Neuronal stem cell (in vitro differentiated cells): ENCODE data around the gene SLC13A4.

Experiments used
- DNase-seq: peaks from one replicate; pipeline ENCODE4 v3.0.0-alpha.2; 2013; ENCODE audit warnings: low spot score
- H2AFZ ChIP-seq: one replicate; pipeline ENCODE4 v1.6.1; 2013; ENCODE audit warnings: mild to moderate bottlenecking, low read length, inconsistent platforms
- H2AK5ac ChIP-seq: 2 replicates; pipeline ENCODE4 v1.6.1; 2013; ENCODE audit warnings: low read depth, mild to moderate bottlenecking, inconsistent platforms, low read length, moderate library complexity, mixed read lengths
- H2BK120ac ChIP-seq: 2 replicates; pipeline ENCODE4 v1.6.1; 2013; ENCODE audit warnings: low read depth, mild to moderate bottlenecking, inconsistent platforms, low read length, moderate library complexity, mixed read lengths
- H2BK12ac ChIP-seq: one replicate; pipeline ENCODE4 v1.6.1; 2013; ENCODE audit warnings: low read length, inconsistent platforms
- H2BK15ac ChIP-seq: 2 replicates; pipeline ENCODE4 v1.6.1; 2013; ENCODE audit warnings: mild to moderate bottlenecking, low read length, inconsistent platforms, mixed read lengths
- H2BK5ac ChIP-seq: one replicate; pipeline ENCODE4 v1.6.1; 2013; ENCODE audit warnings: inconsistent platforms, mild to moderate bottlenecking, low read length, moderate library complexity
- H3K14ac ChIP-seq: one replicate; pipeline ENCODE4 v1.6.1; 2013; ENCODE audit warnings: low read length, inconsistent platforms
- H3K18ac ChIP-seq: 2 replicates; pipeline ENCODE4 v1.6.1; 2013; ENCODE audit warnings: low read length, inconsistent platforms
- H3K23ac ChIP-seq: 2 replicates; pipeline ENCODE4 v1.6.1; 2013; ENCODE audit warnings: low read depth, mild to moderate bottlenecking, mixed read lengths, low read length, inconsistent platforms; ENCODE audit not compliant: poor library complexity
- H3K27ac ChIP-seq: replicated peaks from 3 replicates; pipeline ENCODE4 v1.5.1; 2013; ENCODE audit warnings: low read length, inconsistent platforms
- H3K27me3 ChIP-seq, 3 experiments: 2 replicates each; pipeline ENCODE4 v1.6.1; 2013; ENCODE audit warnings: low read length in 3 of 3, mild to moderate bottlenecking in 2 of 3, inconsistent platforms in 1 of 3, low read depth in 1 of 3, mixed read lengths in 1 of 3, moderate library complexity in 1 of 3; ENCODE audit not compliant: control insufficient read depth in 3 of 3, insufficient read depth in 3 of 3
- H3K36me3 ChIP-seq, 2 donors: replicated peaks in 1 of 2; 2 replicates each; pipeline ENCODE4 v1.6.1; 2013; ENCODE audit warnings: low read length in 2 of 2; ENCODE audit not compliant: control insufficient read depth in 2 of 2, insufficient read depth in 2 of 2
- H3K4ac ChIP-seq: 2 replicates; pipeline ENCODE4 v1.6.1; 2013; ENCODE audit warnings: inconsistent platforms, mild to moderate bottlenecking, low read length, moderate library complexity
- H3K4me1 ChIP-seq, 2 donors: 1 replicate in 1 of 2; 2 replicates in 1 of 2; pipeline ENCODE4 v1.6.1; 2013; ENCODE audit warnings: low read length in 2 of 2, low read depth in 1 of 2; ENCODE audit not compliant: control insufficient read depth in 2 of 2, insufficient read depth in 1 of 2
- H3K4me2 ChIP-seq: one replicate; pipeline ENCODE4 v1.6.1; 2013; ENCODE audit warnings: mild to moderate bottlenecking, low read length, inconsistent platforms; ENCODE audit not compliant: insufficient read depth, poor library complexity, severe bottlenecking
- H3K4me3 ChIP-seq, 2 donors: 2 replicates each; pipeline ENCODE4 v1.5.1; 2013; ENCODE audit warnings: low read length in 2 of 2, mild to moderate bottlenecking in 2 of 2, inconsistent platforms in 1 of 2, moderate library complexity in 1 of 2
- H3K79me1 ChIP-seq: one replicate; pipeline ENCODE4 v1.6.1; 2013; ENCODE audit warnings: low read depth, mild to moderate bottlenecking, inconsistent platforms, low read length, moderate library complexity
- H3K9ac ChIP-seq: one replicate; pipeline ENCODE4 v1.6.1; 2013; ENCODE audit warnings: mild to moderate bottlenecking, low read depth, low read length, inconsistent platforms; ENCODE audit not compliant: poor library complexity
- H3K9me3 ChIP-seq, 2 donors: replicated peaks in 1 of 2; 2 replicates each; pipeline versions ENCODE3 to v1.6.1; 2013; ENCODE audit warnings: low read length in 2 of 2, mild to moderate bottlenecking in 2 of 2, inconsistent platforms in 1 of 2, low read depth in 1 of 2, mixed read lengths in 1 of 2, moderate library complexity in 1 of 2; ENCODE audit not compliant: control insufficient read depth in 2 of 2, insufficient read depth in 1 of 2
- H4K8ac ChIP-seq: one replicate; pipeline ENCODE4 v1.6.1; 2013; ENCODE audit warnings: low read depth, mild to moderate bottlenecking, inconsistent platforms, low read length, moderate library complexity
- H4K91ac ChIP-seq: one replicate; pipeline ENCODE4 v1.6.1; 2013; ENCODE audit warnings: low read length, low read depth, mild to moderate bottlenecking, inconsistent platforms; ENCODE audit not compliant: poor library complexity
- WGBS, 2 donors: extraction: QIAGEN DNeasy Blood & Tissue Kit; methylation state at CpG; one replicate each; pipeline ENCODE4 v1.1.7; 2013; ENCODE audit warnings: missing lambda C conversion rate in 2 of 2, mixed read lengths in 1 of 2; ENCODE audit not compliant: insufficient read length in 2 of 2, insufficient replicate concordance in 1 of 2; ENCODE audit errors: extremely low coverage in 2 of 2; 5-methylcytosine and 5-hydroxymethylcytosine counted together

Gene SLC13A4

DNA sequence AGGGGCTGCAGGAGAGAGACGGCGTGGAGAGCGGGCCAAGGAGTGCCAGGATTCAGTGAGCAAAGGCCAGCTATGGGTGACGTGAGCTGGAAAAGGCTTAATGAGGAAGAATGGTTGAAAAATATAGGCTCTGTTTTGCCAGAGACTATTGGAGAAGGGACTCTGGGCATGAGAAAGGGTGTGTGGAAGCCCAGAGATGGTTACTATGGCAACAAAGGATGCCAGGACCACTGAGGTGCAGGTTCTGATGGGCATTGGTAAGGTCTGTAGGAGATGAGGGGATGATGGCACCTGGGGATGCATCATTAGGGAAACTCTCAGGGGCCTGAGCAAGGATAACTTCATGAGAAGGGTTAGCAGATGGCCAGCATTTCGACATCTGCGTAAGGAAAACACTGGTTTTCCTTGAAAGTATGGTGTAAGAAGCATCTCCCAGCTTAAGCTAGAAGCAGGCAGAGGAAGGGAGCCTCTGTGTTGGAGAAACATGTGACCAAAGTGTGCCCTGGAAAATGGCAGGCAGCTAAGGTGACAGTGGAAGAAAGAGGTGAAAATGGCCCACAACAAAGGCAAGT, 42.2 kb upstream of the SLC13A4 start:
- Histone ChIP-seq H3K23ac (no peak overlapping the region), H4K91ac (no peak overlapping the region), H3K4me3 (no peak overlapping the region), H3K36me3 (no peaks in the 10 kb centered on the region), H3K9ac (no peak overlapping the region), H3K79me1 (no peaks in the 10 kb centered on the region), H3K18ac (no peak overlapping the region), H3K27me3 (peaks cover 0 to 2% (median 0%) of the 10 kb centered on the region in 3 experiments), H2BK12ac (no peak overlapping the region), H3K27ac (no peak overlapping the region), H2BK15ac (no peak overlapping the region), H3K4me1 (peaks cover 2 to 8% of the 10 kb centered on the region in 2 donors), H3K4ac (no peak overlapping the region), H3K4me2 (no peak overlapping the region), H3K14ac (no peak overlapping the region), H3K9me3 (no peaks in the 10 kb centered on the region), H4K8ac (no peak overlapping the region), H2AK5ac (no peak overlapping the region), H2BK120ac (no peak overlapping the region), H2BK5ac (no peak overlapping the region), H2AFZ (no peak overlapping the region)
- WGBS, 2 donors = no CpG with 5 or more reads among the region's 6 CpGs
- no peak for DNase-seq

DNA sequence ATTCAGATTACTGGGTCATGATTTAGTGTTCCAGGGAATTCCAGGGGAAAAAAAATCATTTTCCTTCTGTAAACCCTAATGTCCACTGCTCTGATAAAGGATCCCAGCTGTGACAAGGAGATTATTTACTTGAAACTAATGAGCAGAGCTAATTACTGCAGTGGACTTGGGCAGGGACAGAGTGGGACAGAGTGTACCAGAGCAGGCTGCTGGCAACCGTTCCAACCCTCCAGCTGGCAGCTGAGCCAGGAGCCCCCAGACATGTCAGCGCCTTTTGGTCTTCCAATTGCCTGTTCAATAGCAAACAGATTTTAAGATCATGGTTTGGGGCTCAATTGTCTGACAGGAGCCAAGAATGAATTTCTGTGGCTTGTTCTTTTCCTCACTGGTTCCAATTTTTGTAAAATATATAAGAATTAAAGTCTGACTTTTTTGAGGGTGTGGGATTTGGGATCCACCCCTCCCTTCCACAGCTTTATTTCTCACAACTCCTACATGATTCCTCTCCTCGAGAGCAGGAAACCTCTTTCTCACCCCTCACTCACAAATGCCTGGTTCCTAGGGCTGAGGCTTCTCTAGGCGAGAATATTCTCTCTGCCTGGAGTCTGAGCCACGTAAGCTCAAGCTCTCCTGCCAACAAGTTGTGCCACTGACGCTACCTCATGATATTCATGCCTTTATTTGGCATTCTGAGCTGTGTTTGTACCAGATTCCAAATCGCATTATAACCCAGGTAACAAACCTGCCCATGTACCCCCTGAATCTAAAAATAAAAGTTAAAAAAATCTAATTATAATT, 41.2 kb upstream of the SLC13A4 start:
- Histone ChIP-seq H3K9ac (no peak overlapping the region), H4K91ac (no peak overlapping the region), H3K18ac (no peak overlapping the region), H2BK15ac (no peak overlapping the region), H3K4me1 (peaks cover 2 to 8% of the 10 kb centered on the region in 2 donors), H3K4me3 (no peak overlapping the region), H3K23ac (no peak overlapping the region), H3K27me3 (peaks cover 0 to 2% (median 0%) of the 10 kb centered on the region in 3 experiments), H2AK5ac (no peak overlapping the region), H3K4me2 (no peak overlapping the region), H3K4ac (no peak overlapping the region), H4K8ac (no peak overlapping the region), H2BK120ac (no peak overlapping the region), H2BK5ac (no peak overlapping the region), H3K36me3 (no peaks in the 10 kb centered on the region), H2AFZ (no peak overlapping the region), H3K27ac (no peak overlapping the region), H3K79me1 (no peaks in the 10 kb centered on the region), H3K9me3 (no peaks in the 10 kb centered on the region), H2BK12ac (no peak overlapping the region), H3K14ac (no peak overlapping the region)
- WGBS, 2 donors = no CpG with 5 or more reads among the region's 7 CpGs
- no peak for DNase-seq

DNA sequence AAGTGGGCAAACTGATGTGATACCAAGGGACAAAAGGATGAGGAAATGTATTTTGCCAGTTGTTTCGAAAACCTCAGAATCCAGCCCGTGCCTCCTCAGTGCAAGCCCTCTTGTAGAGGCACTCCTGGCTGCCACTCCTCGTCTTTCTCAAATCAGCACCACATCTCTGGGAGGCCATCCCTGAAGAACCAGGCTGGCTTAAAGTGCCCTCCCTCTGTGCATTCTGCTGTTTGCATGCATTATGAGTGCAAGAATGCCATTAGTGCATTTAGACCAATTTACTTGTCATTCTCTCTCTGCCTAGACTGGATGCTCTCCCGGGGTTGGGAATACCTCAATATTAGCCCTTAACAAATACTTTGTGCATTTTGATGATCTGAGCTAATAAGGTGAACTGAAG, 40.5 kb upstream of the SLC13A4 start:
- H3K4me3 ChIP-seq = no peak overlapping the region
- H3K23ac ChIP-seq = no peak overlapping the region
- no peak overlapping the region for H3K4ac ChIP-seq
- no peaks in the 10 kb centered on the region for H3K9me3 ChIP-seq
- no peak overlapping the region for H2AFZ ChIP-seq
- H3K14ac ChIP-seq = no peak overlapping the region
- WGBS, 2 donors = no CpG with 5 or more reads among the region's 4 CpGs
- peaks cover 0 to 2% (median 0%) of the 10 kb centered on the region in 3 experiments for H3K27me3 ChIP-seq
- H2BK15ac ChIP-seq = no peak overlapping the region
- no peak overlapping the region for H3K27ac ChIP-seq
- no peak for DNase-seq
- no peak overlapping the region for H4K91ac ChIP-seq
- H3K4me1 ChIP-seq = peaks cover 1 to 5% of the 10 kb centered on the region in 2 donors
- H2BK5ac ChIP-seq = no peak overlapping the region
- no peak overlapping the region for H3K4me2 ChIP-seq
- H2BK12ac ChIP-seq = no peak overlapping the region
- H3K36me3 ChIP-seq = no peaks in the 10 kb centered on the region
- no peak overlapping the region for H4K8ac ChIP-seq
- H2BK120ac ChIP-seq = no peak overlapping the region
- no peak overlapping the region for H2AK5ac ChIP-seq
- no peak overlapping the region for H3K9ac ChIP-seq
- H3K18ac ChIP-seq = no peak overlapping the region
- no peaks in the 10 kb centered on the region for H3K79me1 ChIP-seq

DNA sequence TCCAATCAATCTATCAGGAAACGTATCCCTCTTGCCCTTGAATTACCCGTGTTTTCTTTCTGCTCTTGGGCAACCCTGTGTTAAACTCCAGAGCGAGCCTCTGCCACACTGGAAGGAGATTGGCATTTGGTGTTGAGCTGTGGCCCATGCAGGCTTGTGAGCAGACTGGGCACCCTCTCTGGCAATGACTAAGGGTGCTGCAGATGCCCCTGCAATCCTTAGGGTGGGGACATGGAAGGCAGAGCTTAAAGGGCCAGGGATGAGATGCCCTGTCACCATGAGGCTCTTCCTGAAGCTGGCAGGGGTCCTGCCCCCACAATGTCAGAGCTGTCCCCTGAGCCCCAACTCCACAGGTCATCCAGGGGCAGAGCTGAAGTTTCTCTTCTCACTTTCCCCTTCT, 40.1 kb upstream of the SLC13A4 start:
- no peak overlapping the region for H3K4me2 ChIP-seq
- peaks cover 0 to 3% of the 10 kb centered on the region in 2 donors for H3K4me1 ChIP-seq
- no CpG with 5 or more reads among the region's 3 CpGs for WGBS, 2 donors
- no peak overlapping the region for H2BK15ac ChIP-seq
- H2AFZ ChIP-seq = no peak overlapping the region
- no peak overlapping the region for H2BK12ac ChIP-seq
- no peak overlapping the region for H4K91ac ChIP-seq
- H2AK5ac ChIP-seq = no peak overlapping the region
- H3K23ac ChIP-seq = no peak overlapping the region
- DNase-seq = no peak
- no peak overlapping the region for H2BK120ac ChIP-seq
- H3K4ac ChIP-seq = no peak overlapping the region
- peaks cover 0 to 2% (median 0%) of the 10 kb centered on the region in 3 experiments for H3K27me3 ChIP-seq
- no peak overlapping the region for H3K18ac ChIP-seq
- H3K9me3 ChIP-seq = no peaks in the 10 kb centered on the region
- H4K8ac ChIP-seq = no peak overlapping the region
- peak overlapping the region; percentile 23 for H3K14ac ChIP-seq
- H3K36me3 ChIP-seq = no peaks in the 10 kb centered on the region
- H3K79me1 ChIP-seq = no peaks in the 10 kb centered on the region
- H3K9ac ChIP-seq = no peak overlapping the region
- H3K4me3 ChIP-seq = no peak overlapping the region
- no peak overlapping the region for H2BK5ac ChIP-seq
- no peak overlapping the region for H3K27ac ChIP-seq
